Measurements from ENCODE around the gene PDS5A.
"Not testable (repeated sequence)": the region's sequence is repeated elsewhere in the genome, so short reads cannot be mapped to it uniquely, and the experiment has no call there.

Gene PDS5A

GRCh38 chr4:39838431-39838830, 139.3 kb downstream of the PDS5A start:
- not testable (repeated sequence) for DNase-seq (ENCODE audit: low spot score)

- DNase-seq (ENCODE audit: low spot score) = no peak
Observed at GRCh38 chr4:39834269-39834668, 143.4 kb downstream of the PDS5A start.

GRCh38 chr4:39825741-39826231, 151.9 kb downstream of the PDS5A start:
- no peak for DNase-seq (ENCODE audit: low spot score)

- DNase-seq (ENCODE audit: low spot score) = no peak
Observed at GRCh38 chr4:39825090-39825489, 152.6 kb downstream of the PDS5A start.

GRCh38 chr4:39823191-39823590, 154.5 kb downstream of the PDS5A start:
- no peak for DNase-seq (ENCODE audit: low spot score)

GRCh38 chr4:39822662-39823061, 155.0 kb downstream of the PDS5A start:
- no peak for DNase-seq (ENCODE audit: low spot score)

GRCh38 chr4:39821951-39822350, 155.8 kb downstream of the PDS5A start:
- DNase-seq (ENCODE audit: low spot score) = no peak

GRCh38 chr4:39820186-39820585, 157.5 kb downstream of the PDS5A start:
- no peak for DNase-seq (ENCODE audit: low spot score)

- DNase-seq (ENCODE audit: low spot score) = no peak
Observed at GRCh38 chr4:39818646-39819045, 159.1 kb downstream of the PDS5A start.

GRCh38 chr4:39814403-39815185, 163.1 kb downstream of the PDS5A start:
- DNase-seq (ENCODE audit: low spot score) = no peak

GRCh38 chr4:39813761-39814160, 163.9 kb downstream of the PDS5A start:
- DNase-seq (ENCODE audit: low spot score) = not testable (repeated sequence)

- DNase-seq (ENCODE audit: low spot score) = not testable (repeated sequence)
Observed at GRCh38 chr4:39813033-39813432, 164.7 kb downstream of the PDS5A start.

GRCh38 chr4:39812500-39812899, 165.2 kb downstream of the PDS5A start:
- DNase-seq (ENCODE audit: low spot score) = no peak

GRCh38 chr4:39808231-39808749, 169.4 kb downstream of the PDS5A start:
- no peak for DNase-seq (ENCODE audit: low spot score)

- DNase-seq (ENCODE audit: low spot score) = no peak
Observed at GRCh38 chr4:39802005-39802404, 175.7 kb downstream of the PDS5A start.

GRCh38 chr4:39792976-39793375, 184.7 kb downstream of the PDS5A start:
- DNase-seq (ENCODE audit: low spot score) = not testable (repeated sequence)

GRCh38 chr4:39792529-39792928, 185.2 kb downstream of the PDS5A start:
- DNase-seq (ENCODE audit: low spot score) = no peak

- no peak for DNase-seq (ENCODE audit: low spot score)
Observed at GRCh38 chr4:39792128-39792527, 185.6 kb downstream of the PDS5A start.

GRCh38 chr4:39786838-39787237, 190.9 kb downstream of the PDS5A start:
- no peak for DNase-seq (ENCODE audit: low spot score)

- DNase-seq (ENCODE audit: low spot score) = no peak
Observed at GRCh38 chr4:39785083-39785482, 192.6 kb downstream of the PDS5A start.

- not testable (repeated sequence) for DNase-seq (ENCODE audit: low spot score)
Observed at GRCh38 chr4:39781988-39782387, 195.7 kb downstream of the PDS5A start.
